Measurements from ENCODE around the gene DNER.

DNA sequence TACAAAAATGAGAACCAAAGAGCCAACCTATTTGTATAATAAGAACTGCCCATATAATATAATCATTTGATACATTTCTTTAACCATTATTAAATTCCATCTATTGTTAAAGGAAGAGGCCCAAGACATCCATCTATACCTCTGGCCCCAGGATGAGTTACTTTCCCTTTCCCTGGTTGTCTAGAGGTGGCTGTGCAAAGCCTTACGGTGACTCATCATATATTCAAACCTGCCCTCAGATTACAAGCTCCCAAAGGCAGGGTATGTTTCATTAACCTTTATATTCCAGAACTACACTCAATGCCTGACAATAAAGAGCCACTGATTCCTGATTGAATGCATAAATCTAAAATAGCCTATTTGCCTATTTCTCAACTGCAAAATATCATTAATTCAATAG lies 337.5 kb downstream of the DNER start:
- TF ChIP-seq, protein P1, sequence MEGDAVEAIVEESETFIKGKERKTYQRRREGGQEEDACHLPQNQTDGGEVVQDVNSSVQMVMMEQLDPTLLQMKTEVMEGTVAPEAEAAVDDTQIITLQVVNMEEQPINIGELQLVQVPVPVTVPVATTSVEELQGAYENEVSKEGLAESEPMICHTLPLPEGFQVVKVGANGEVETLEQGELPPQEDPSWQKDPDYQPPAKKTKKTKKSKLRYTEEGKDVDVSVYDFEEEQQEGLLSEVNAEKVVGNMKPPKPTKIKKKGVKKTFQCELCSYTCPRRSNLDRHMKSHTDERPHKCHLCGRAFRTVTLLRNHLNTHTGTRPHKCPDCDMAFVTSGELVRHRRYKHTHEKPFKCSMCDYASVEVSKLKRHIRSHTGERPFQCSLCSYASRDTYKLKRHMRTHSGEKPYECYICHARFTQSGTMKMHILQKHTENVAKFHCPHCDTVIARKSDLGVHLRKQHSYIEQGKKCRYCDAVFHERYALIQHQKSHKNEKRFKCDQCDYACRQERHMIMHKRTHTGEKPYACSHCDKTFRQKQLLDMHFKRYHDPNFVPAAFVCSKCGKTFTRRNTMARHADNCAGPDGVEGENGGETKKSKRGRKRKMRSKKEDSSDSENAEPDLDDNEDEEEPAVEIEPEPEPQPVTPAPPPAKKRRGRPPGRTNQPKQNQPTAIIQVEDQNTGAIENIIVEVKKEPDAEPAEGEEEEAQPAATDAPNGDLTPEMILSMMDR (IDR thresholded peaks at IDR 0.05; ENCODE audit: insufficient read depth, low read length) = no peak
- no peak for TF ChIP-seq GABPA (IDR thresholded peaks at IDR 0.05; ENCODE audit: low read depth)
